Karpas-422 (cell line): ENCODE data around the gene SUCLG1. TPM values are rescaled to one million over a fixed set of nuclear protein-coding genes. Genes with fewer than 3 reads are reported as not detected.

ENCODE experiments used
- DNase-seq: peaks from one replicate; pipeline ENCODE4 v3.0.0-alpha.2; 2015
- H2AFZ ChIP-seq: fragments of 200-600 bp; sonication (generic); 2 replicates; pipeline ENCODE4 v1.6.1; 2014; ENCODE audit warnings: antibody characterized with exemption, low read length, mixed read lengths
- H3K27ac ChIP-seq: fragments of 200-600 bp; sonication (generic); 2 replicates; pipeline ENCODE4 v1.5.1; 2014; ENCODE audit warnings: mild to moderate bottlenecking, low read length, moderate library complexity
- H3K27me3 ChIP-seq: fragments of 200-600 bp; sonication (generic); 2 replicates; pipeline ENCODE4 v1.6.1; 2014; ENCODE audit warnings: low read length, mixed read lengths
- H3K36me3 ChIP-seq: fragments of 200-600 bp; sonication (generic); 2 replicates; pipeline ENCODE4 v1.6.1; 2014; ENCODE audit warnings: low read length, mixed read lengths; ENCODE audit not compliant: insufficient read depth
- H3K4me1 ChIP-seq: fragments of 200-600 bp; sonication (generic); 2 replicates; pipeline ENCODE4 v1.6.1; 2014; ENCODE audit warnings: mild to moderate bottlenecking, low read length, mixed read lengths
- H3K4me2 ChIP-seq: fragments of 200-600 bp; sonication (generic); 2 replicates; pipeline ENCODE4 v1.6.1; 2014; ENCODE audit warnings: low read length, low read depth, mild to moderate bottlenecking; ENCODE audit not compliant: poor library complexity, severe bottlenecking
- H3K4me3 ChIP-seq: fragments of 200-600 bp; sonication (generic); 2 replicates; pipeline ENCODE4 v1.5.1; 2014; ENCODE audit warnings: mild to moderate bottlenecking, antibody characterized with exemption, low read length, mixed read lengths
- H3K79me2 ChIP-seq: fragments of 200-600 bp; sonication (generic); 2 replicates; pipeline ENCODE4 v1.6.1; 2014; ENCODE audit warnings: mild to moderate bottlenecking, low read length, mixed read lengths
- H3K9ac ChIP-seq: fragments of 200-600 bp; sonication (generic); 2 replicates; pipeline ENCODE4 v1.6.0; 2014; ENCODE audit warnings: low read length
- H3K9me2 ChIP-seq: fragments of 200-600 bp; sonication (generic), shearing (Covaris generic); replicated peaks from 2 replicates; pipeline ENCODE4 v1.6.0; 2014; ENCODE audit warnings: mild to moderate bottlenecking, low read length, moderate library complexity; ENCODE audit not compliant: insufficient read depth
- H3K9me3 ChIP-seq: fragments of 300-700, 200-600 bp; sonication (generic); 2 replicates; pipeline ENCODE4 v1.6.1; 2014; ENCODE audit warnings: low read length, mixed read lengths
- H4K20me1 ChIP-seq: fragments of 200-600 bp; sonication (generic); 2 replicates; pipeline ENCODE4 v1.6.1; 2014; ENCODE audit warnings: mild to moderate bottlenecking, antibody characterized with exemption, low read length, low read depth; ENCODE audit not compliant: insufficient read depth
- total RNA-seq: library from RNA; depleted of rRNA; stranded (reverse); fragments of >200 nt; shearing (Covaris generic); gene quantifications from 2 replicates; pipeline ENCODE4 v1.2.3, GENCODE V29; 2014; ENCODE audit warnings: low replicate concordance; rRNA removed

Gene SUCLG1
- total RNA-seq, 1 experiment from 2014 or later = 148 TPM

DNA sequence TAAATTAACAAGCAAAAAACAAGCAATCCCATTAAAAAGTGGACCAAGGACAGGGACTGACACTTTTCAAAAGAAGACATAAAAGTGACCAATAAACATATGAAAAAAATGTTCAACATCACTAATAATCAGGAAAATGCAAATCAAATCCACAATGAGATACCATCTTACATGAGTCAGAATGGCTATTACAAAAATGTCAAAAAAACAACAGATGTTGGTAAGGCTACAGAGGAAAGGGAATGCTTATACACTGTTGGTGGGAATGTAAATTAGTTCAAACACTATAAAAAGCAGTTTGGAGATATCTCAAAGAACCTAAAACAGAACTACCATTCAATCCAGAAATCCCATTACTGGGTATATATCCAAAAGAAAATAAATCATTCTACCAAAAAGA is 78.2 kb downstream of the SUCLG1 start:
- no peaks in the 10 kb centered on the region for H3K9me2 ChIP-seq
- H3K79me2 ChIP-seq = no peaks in the 10 kb centered on the region
- no peak overlapping the region for H3K4me2 ChIP-seq
- H2AFZ ChIP-seq = no peak overlapping the region
- no peaks in the 10 kb centered on the region for H3K4me1 ChIP-seq
- no peak overlapping the region for H3K27ac ChIP-seq
- no peaks in the 10 kb centered on the region for H3K9me3 ChIP-seq
- no peaks in the 10 kb centered on the region for H4K20me1 ChIP-seq
- no peak overlapping the region for H3K4me3 ChIP-seq
- H3K36me3 ChIP-seq = no peaks in the 10 kb centered on the region
- H3K27me3 ChIP-seq = no peaks in the 10 kb centered on the region
- DNase-seq = no peak
- no peak overlapping the region for H3K9ac ChIP-seq

DNA sequence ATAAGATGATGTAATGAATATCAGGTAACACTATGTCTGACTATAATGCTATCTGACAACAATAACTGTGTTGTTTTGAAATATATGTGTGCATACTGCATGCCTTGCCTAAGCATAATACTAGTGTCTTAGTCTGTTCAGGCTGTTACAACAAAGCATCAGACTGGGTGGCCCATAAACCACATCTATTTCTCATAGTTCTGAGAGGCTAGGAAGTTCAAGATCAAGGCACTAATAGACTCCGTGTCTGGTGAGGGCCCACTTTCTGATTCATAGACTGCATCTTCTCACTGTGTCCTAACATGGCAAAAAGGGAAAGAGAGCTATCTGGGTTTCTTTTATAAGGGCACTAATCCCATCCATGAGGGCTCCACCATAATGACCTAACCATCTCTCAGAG is 80.1 kb downstream of the SUCLG1 start:
- H3K9ac ChIP-seq = no peak overlapping the region
- no peaks in the 10 kb centered on the region for H3K9me3 ChIP-seq
- H3K36me3 ChIP-seq = no peaks in the 10 kb centered on the region
- no peak overlapping the region for H2AFZ ChIP-seq
- H3K4me1 ChIP-seq = no peaks in the 10 kb centered on the region
- 0 out of 2 replicates have a peak, but pooled peaks cover 3% of the 10 kb centered on the region for H3K27me3 ChIP-seq
- H3K4me3 ChIP-seq = no peak overlapping the region
- no peak overlapping the region for H3K4me2 ChIP-seq
- no peak overlapping the region for H3K27ac ChIP-seq
- DNase-seq = no peak
- no peaks in the 10 kb centered on the region for H3K79me2 ChIP-seq
- H4K20me1 ChIP-seq = no peaks in the 10 kb centered on the region
- no peaks in the 10 kb centered on the region for H3K9me2 ChIP-seq

DNA sequence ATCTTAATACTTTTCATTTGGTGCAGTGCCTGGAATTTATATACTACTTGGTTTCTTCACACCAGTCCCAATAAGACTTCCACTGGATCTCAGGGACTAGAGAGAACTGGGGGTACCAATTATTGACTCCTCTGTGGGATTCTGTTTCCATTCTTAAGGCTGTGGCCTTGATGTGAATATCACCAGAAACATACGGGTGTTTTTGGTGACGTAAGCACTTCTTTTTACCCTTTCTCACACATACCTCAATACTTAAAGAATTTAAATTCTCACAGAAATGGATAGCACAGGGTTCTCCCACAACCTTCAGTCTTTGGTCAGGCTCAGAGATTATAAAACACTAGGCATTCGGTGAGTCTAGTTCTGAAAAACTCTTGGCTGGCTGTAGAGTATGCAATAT is 84.1 kb downstream of the SUCLG1 start:
- H3K4me3 ChIP-seq = no peak overlapping the region
- H3K36me3 ChIP-seq = no peaks in the 10 kb centered on the region
- no peak overlapping the region for H3K27ac ChIP-seq
- H3K9ac ChIP-seq = no peak overlapping the region
- no peaks in the 10 kb centered on the region for H4K20me1 ChIP-seq
- no peaks in the 10 kb centered on the region for H3K9me3 ChIP-seq
- H3K27me3 ChIP-seq = 0 out of 2 replicates have a peak, but pooled peaks cover 5% of the 10 kb centered on the region
- no peaks in the 10 kb centered on the region for H3K4me1 ChIP-seq
- no peaks in the 10 kb centered on the region for H3K9me2 ChIP-seq
- DNase-seq = no peak
- no peak overlapping the region for H3K4me2 ChIP-seq
- H2AFZ ChIP-seq = no peak overlapping the region
- no peaks in the 10 kb centered on the region for H3K79me2 ChIP-seq

DNA sequence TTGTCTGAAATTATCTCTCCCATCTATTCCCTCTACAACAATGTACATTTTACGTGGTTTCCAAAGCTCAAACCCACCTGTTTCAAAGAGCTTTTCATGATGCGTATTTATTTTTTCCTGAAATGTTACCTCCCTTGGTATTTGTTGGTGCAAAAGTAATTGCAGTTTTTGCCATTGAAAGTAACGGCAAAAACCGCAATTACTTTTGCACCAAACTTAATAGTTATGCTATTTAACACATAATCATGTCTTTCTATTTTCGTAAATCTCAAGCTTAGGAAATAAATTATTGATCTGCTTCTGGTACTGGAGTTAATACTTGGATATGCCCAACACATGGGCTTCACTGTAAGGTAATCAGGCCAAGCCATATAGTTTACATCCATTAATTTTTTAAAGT is 85.2 kb downstream of the SUCLG1 start:
- Histone ChIP-seq H3K4me3 (no peak overlapping the region), H3K27ac (no peak overlapping the region), H3K9me2 (no peaks in the 10 kb centered on the region), H2AFZ (no peak overlapping the region), H3K27me3 (0 out of 2 replicates have a peak, but pooled peaks cover 5% of the 10 kb centered on the region), H3K79me2 (no peaks in the 10 kb centered on the region), H3K9ac (no peak overlapping the region), H3K36me3 (no peaks in the 10 kb centered on the region), H4K20me1 (no peaks in the 10 kb centered on the region), H3K4me1 (no peaks in the 10 kb centered on the region), H3K9me3 (no peaks in the 10 kb centered on the region), H3K4me2 (no peak overlapping the region)
- DNase-seq = no peak

Other genes starting within 250 kb of the SUCLG1 start
- under 0.01 and 0.15 TPM in 2 replicates for gene DNAH6, start 57.2 kb upstream of the SUCLG1 start, total RNA-seq